Loucy (cell line): ENCODE data around the gene FAM13A.

Experiments
- H2AFZ ChIP-seq: fragments of 200-600 bp; sonication (generic); 2 replicates; pipeline ENCODE4 v1.6.0; 2016; ENCODE audit warnings: antibody characterized with exemption, mild to moderate bottlenecking, low read length, moderate library complexity
- H3F3A ChIP-seq: fragments of 200-600 bp; 2 replicates; pipeline ENCODE4 v1.6.0; 2016; ENCODE audit warnings: antibody characterized with exemption, low read depth, mild to moderate bottlenecking
- H3K27me3 ChIP-seq: fragments of 200-600 bp; sonication (generic); 2 replicates; pipeline ENCODE4 v1.6.1; 2014; ENCODE audit warnings: low read length, mild to moderate bottlenecking; ENCODE audit not compliant: insufficient read depth, poor library complexity, severe bottlenecking
- H3K36me3 ChIP-seq: fragments of 200-600 bp; sonication (generic); 2 replicates; pipeline ENCODE4 v1.6.1; 2016; ENCODE audit warnings: low read length; ENCODE audit not compliant: insufficient read depth
- H3K4me1 ChIP-seq: fragments of 200-600 bp; sonication (generic); 2 replicates; pipeline ENCODE4 v1.5.1; 2014; ENCODE audit warnings: low read length, mild to moderate bottlenecking; ENCODE audit not compliant: insufficient read depth, poor library complexity, severe bottlenecking
- H3K4me2 ChIP-seq: fragments of 200-600 bp; sonication (generic); 2 replicates; pipeline ENCODE4 v1.6.0; 2014; ENCODE audit warnings: antibody characterized with exemption, low read length, low read depth, mild to moderate bottlenecking; ENCODE audit not compliant: poor library complexity, severe bottlenecking
- H3K4me3 ChIP-seq: fragments of 200-600 bp; sonication (generic); 2 replicates; pipeline ENCODE4 v1.5.1; 2014; ENCODE audit warnings: low read length, mild to moderate bottlenecking, mixed read lengths; ENCODE audit not compliant: poor library complexity, severe bottlenecking
- H3K79me2 ChIP-seq: fragments of 200-600 bp; sonication (generic); 2 replicates; pipeline ENCODE4 v1.6.1; 2014; ENCODE audit warnings: low read length; ENCODE audit not compliant: insufficient read depth
- H3K9ac ChIP-seq: fragments of 200-600 bp; sonication (generic); 2 replicates; pipeline ENCODE4 v1.6.0; 2014; ENCODE audit warnings: mild to moderate bottlenecking, low read depth, low read length, moderate library complexity; ENCODE audit not compliant: poor library complexity, severe bottlenecking
- H3K9me2 ChIP-seq: fragments of 200-600 bp; sonication (generic); replicated peaks from 2 replicates; pipeline ENCODE4 v1.6.1; 2016; ENCODE audit warnings: low read depth, low read length, mixed read lengths
- H3K9me3 ChIP-seq: fragments of 200-600 bp; sonication (generic); 2 replicates; pipeline ENCODE4 v1.6.1; 2014; ENCODE audit warnings: mild to moderate bottlenecking, antibody characterized with exemption, low read length, low read depth; ENCODE audit not compliant: insufficient read depth
- H4K20me1 ChIP-seq: fragments of 200-600 bp; sonication (generic); 2 replicates; pipeline ENCODE4 v1.6.0; 2014; ENCODE audit warnings: antibody characterized with exemption, low read length, mild to moderate bottlenecking; ENCODE audit not compliant: insufficient read depth, poor library complexity, severe bottlenecking
- EZH2phosphoT487 ChIP-seq: fragments of 200-600 bp; IDR thresholded peaks from 2 replicates; pipeline ENCODE4 v1.6.1; 2018; ENCODE audit warnings: antibody characterized with exemption, mild to moderate bottlenecking, moderate library complexity, borderline replicate concordance
- TF ChIP-seq, protein P1 (sequence below): fragments of 200-600 bp; sonication (generic); conservative IDR thresholded peaks from 2 replicates; pipeline ENCODE4 v1.5.1; 2014; ENCODE audit warnings: mild to moderate bottlenecking, antibody characterized with exemption, low read length

Gene FAM13A

GRCh38 chr4:88957570-88957969, 99.4 kb downstream of the FAM13A start:
- no peaks in the 10 kb centered on the region for H3F3A ChIP-seq
- H3K27me3 ChIP-seq, result no peaks in the 10 kb centered on the region
- H3K9me3 ChIP-seq, result peaks cover 4% of the 10 kb centered on the region; the same call in 1 of the 2 replicates
- TF ChIP-seq, protein P1, sequence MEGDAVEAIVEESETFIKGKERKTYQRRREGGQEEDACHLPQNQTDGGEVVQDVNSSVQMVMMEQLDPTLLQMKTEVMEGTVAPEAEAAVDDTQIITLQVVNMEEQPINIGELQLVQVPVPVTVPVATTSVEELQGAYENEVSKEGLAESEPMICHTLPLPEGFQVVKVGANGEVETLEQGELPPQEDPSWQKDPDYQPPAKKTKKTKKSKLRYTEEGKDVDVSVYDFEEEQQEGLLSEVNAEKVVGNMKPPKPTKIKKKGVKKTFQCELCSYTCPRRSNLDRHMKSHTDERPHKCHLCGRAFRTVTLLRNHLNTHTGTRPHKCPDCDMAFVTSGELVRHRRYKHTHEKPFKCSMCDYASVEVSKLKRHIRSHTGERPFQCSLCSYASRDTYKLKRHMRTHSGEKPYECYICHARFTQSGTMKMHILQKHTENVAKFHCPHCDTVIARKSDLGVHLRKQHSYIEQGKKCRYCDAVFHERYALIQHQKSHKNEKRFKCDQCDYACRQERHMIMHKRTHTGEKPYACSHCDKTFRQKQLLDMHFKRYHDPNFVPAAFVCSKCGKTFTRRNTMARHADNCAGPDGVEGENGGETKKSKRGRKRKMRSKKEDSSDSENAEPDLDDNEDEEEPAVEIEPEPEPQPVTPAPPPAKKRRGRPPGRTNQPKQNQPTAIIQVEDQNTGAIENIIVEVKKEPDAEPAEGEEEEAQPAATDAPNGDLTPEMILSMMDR, result no peak
- no peak for TF ChIP-seq EZH2phosphoT487
- no peak overlapping the region for H3K4me3 ChIP-seq
- no peaks in the 10 kb centered on the region for H3K36me3 ChIP-seq
- H3K9me2 ChIP-seq, result no peaks in the 10 kb centered on the region
- H3K4me2 ChIP-seq, result no peak overlapping the region
- no peaks in the 10 kb centered on the region for H3K79me2 ChIP-seq
- no peaks in the 10 kb centered on the region for H4K20me1 ChIP-seq
- H3K9ac ChIP-seq, result no peak overlapping the region
- no peak overlapping the region for H2AFZ ChIP-seq
- peaks cover 14% of the 10 kb centered on the region for H3K4me1 ChIP-seq

- Histone ChIP-seq H4K20me1 (no peaks in the 10 kb centered on the region), H3F3A (no peaks in the 10 kb centered on the region), H2AFZ (no peak overlapping the region), H3K79me2 (no peaks in the 10 kb centered on the region), H3K9me3 (peaks cover 4% of the 10 kb centered on the region; the same call in 1 of the 2 replicates), H3K4me2 (no peak overlapping the region), H3K4me3 (no peak overlapping the region), H3K36me3 (no peaks in the 10 kb centered on the region), H3K9me2 (no peaks in the 10 kb centered on the region), H3K9ac (no peak overlapping the region), H3K27me3 (no peaks in the 10 kb centered on the region), H3K4me1 (peaks cover 12% of the 10 kb centered on the region)
- TF ChIP-seq, protein P1, result no peak
- no peak for TF ChIP-seq EZH2phosphoT487
Measured at GRCh38 chr4:88955580-88956380, 101.2 kb downstream of the FAM13A start.

DNA sequence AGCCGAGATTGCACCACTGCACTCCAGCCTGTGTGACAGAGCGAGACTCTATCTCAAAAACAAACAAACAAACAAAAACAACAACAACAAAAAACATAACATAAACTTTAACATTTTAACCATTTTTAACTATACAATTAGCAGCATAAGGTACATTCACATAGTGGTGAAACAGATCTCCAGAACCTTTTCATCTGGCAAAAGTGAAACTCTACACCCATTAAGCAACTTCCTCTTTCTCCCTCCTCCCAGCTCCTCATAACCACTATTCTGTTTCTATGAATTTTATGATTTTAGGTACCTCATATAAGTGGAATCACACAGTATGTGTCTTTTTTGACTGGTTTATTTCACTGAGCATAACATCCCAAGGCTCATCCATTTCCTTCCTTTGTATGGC, 103.6 kb downstream of the FAM13A start:
- TF ChIP-seq, protein P1, result no peak
- no peak for TF ChIP-seq EZH2phosphoT487
- H3K4me2 ChIP-seq, result no peak overlapping the region
- H3K9me3 ChIP-seq, result peaks cover 3% of the 10 kb centered on the region; the same call in 1 of the 2 replicates

More for the DNA sequence above, 103.6 kb downstream of the FAM13A start:
- Histone ChIP-seq H3K4me1 (peaks cover 5% of the 10 kb centered on the region), H3K4me3 (no peak overlapping the region), H3K79me2 (no peaks in the 10 kb centered on the region), H3K9ac (no peak overlapping the region), H3K9me2 (no peaks in the 10 kb centered on the region), H3F3A (no peaks in the 10 kb centered on the region), H2AFZ (no peak overlapping the region), H4K20me1 (no peaks in the 10 kb centered on the region), H3K27me3 (no peaks in the 10 kb centered on the region), H3K36me3 (no peaks in the 10 kb centered on the region)
